CD1c-positive myeloid dendritic cell (primary cell): ENCODE measurements around the gene PLPPR1.
"Not testable (repeated sequence)": the region's sequence is repeated elsewhere in the genome, so short reads cannot be mapped to it uniquely, and the experiment has no call there.

Source experiments
- DNase-seq: peaks from one replicate; pipeline ENCODE4 v3.0.0-alpha.2; 2016; ENCODE audit errors: extremely low spot score

The PLPPR1 gene

GRCh38 chr9:101291043-101291442 lies 262.5 kb downstream of the PLPPR1 start:
- DNase-seq, result not testable (repeated sequence)

- DNase-seq, result no peak
Observed at GRCh38 chr9:101299901-101300300, 271.4 kb downstream of the PLPPR1 start.

DNA sequence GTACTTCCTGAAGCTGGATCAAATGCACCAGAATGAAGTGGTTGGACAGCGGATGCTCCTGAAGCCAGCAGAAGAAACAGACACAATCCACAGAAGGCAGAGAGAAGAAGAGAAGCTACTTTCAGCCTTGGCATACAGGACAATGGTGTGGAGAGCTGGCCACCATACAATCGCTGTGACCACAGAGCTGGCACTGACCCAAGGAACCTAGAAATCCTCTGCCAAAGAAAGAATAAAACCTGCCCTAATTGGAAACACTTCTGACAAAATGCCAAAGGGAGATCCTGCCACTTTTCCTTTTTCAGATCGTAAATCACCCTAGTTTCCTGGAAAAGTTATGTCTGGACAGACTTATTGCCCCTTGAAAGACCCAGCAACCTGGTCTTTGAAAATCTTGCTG lies 278.5 kb downstream of the PLPPR1 start:
- DNase-seq, result no peak

DNA sequence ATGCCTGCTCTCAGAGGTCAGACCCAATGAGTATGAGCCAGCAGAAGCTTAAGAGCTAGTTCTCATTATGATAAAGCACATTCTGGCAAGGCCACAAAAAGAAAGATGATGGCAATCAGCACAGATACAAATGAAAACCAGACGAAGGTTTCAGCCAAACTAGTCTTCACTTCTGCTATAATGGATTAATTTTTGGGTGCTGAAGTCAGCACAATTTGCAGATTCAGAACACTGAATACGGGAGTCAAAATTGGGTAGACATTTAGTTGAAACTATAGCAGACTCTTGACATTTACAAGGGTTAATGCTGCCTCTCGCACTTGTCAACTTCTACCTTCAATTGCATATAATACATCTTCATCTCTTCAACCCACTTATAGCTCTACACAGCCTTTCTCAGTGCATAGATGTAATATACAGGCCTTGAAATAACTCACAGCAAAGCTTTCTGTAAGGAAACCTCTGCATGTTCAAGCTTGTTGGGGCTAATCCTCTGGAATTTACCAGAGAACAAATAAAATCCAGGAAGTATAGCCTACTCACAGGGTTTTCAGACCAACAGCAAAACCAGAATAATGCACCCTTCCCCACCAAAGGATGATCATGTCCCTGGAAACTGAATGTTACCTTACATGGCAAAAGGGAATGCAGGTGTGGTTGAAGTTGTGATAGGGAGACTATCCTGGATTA lies 279.1 kb downstream of the PLPPR1 start:
- DNase-seq, result no peak

GRCh38 chr9:101309139-101309538 lies 280.6 kb downstream of the PLPPR1 start:
- DNase-seq, result no peak

GRCh38 chr9:101311191-101311590 lies 282.7 kb downstream of the PLPPR1 start:
- DNase-seq, result no peak

- peak; percentile 73 for DNase-seq
Observed at GRCh38 chr9:101311758-101312420, 283.4 kb downstream of the PLPPR1 start.

DNA sequence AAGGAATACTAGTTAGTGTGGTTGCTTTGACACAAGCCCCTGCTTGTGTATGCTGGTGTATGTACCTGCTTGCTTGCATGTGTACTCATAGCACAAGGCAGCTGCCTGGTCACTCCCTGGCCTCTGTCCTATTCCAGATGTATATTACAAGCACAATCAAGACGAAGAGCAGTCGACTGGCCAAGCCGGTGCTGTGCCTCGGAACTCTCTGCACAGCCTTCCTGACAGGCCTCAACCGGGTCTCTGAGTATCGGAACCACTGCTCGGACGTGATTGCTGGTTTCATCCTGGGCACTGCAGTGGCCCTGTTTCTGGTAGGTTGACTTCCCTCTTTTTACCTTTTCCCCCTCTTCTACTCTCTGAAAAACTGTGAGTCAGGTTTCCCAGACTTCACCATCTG lies 284.1 kb downstream of the PLPPR1 start:
- no peak for DNase-seq

DNA sequence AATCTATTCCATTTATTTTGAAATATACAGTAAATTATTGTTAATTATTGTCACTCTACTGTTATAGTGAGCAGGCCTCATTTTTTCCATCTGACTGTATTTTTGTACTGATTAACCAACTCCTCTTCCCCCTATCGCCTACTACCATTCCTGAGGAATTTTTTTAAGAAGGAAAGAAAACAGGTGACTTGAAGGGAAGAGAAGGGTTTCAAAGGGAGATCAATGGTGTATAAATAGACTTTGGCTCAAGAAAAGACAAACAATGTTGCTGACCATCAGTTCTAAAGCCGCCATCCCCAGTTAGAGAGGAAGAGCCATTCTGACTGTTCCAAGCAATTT lies 286.6 kb downstream of the PLPPR1 start:
- no peak for DNase-seq

GRCh38 chr9:101317735-101318134 lies 289.2 kb downstream of the PLPPR1 start:
- DNase-seq, result no peak

DNA sequence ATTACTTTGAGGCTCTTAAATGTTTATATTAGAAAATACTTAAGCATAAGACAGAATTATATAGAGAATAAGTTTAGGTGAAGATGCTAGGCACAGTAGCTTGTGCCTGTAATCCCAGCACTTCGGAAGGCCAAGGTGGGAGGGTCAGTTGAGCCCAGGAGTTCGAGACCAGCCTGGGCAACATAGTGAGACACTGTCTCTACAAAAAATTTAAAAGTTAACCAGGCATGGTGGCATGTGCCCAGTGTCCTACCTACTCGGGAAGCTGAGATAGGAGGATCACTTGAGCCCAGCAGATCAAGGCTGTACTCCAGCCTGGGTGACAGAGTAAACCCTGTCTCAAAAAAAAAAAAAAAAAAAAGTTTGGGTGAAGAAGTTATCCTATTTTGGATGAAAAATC lies 294.6 kb downstream of the PLPPR1 start:
- DNase-seq, result no peak

- DNase-seq, result no peak
Observed at GRCh38 chr9:101324245-101324804, 295.8 kb downstream of the PLPPR1 start.

DNA sequence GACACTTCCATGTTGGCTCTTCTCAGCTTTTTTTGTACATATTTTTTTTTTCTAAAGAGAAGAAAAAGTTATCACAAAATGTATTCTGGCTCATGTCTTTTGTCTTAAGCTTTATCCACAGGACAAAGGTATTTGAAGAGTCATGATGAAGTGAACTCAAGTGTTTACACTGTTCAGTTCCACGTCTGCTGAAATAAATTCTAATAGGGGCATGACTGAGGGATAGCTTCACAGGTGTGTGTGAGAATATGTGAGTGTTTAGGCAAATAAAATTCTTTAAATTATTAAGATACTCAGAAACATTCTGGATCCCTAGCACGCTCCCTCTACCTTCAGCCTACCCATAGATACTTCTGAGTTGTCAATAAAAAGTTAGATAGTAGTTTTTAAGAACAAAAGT lies 296.5 kb downstream of the PLPPR1 start:
- DNase-seq, result no peak

GRCh38 chr9:101326035-101326434 lies 297.5 kb downstream of the PLPPR1 start:
- no peak for DNase-seq

DNA sequence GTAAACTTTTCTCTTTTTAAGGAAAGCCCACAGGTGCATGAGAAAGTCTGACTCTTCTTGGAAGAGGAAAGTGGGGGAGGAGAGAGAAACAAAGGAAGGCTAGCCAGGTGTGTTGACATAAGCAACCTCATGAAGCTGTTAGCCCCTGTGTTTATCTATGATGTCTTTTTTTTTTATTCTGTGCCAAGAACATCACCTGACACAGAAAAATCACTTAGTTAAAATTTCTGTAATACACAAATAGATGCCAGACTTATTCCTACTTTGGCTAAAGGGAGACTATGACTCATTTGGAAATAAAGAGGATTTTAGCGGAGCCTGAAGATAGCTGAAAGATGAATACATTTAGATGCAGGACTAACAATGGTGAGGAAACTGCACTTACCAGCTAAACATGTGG lies 298.0 kb downstream of the PLPPR1 start:
- DNase-seq, result no peak

DNA sequence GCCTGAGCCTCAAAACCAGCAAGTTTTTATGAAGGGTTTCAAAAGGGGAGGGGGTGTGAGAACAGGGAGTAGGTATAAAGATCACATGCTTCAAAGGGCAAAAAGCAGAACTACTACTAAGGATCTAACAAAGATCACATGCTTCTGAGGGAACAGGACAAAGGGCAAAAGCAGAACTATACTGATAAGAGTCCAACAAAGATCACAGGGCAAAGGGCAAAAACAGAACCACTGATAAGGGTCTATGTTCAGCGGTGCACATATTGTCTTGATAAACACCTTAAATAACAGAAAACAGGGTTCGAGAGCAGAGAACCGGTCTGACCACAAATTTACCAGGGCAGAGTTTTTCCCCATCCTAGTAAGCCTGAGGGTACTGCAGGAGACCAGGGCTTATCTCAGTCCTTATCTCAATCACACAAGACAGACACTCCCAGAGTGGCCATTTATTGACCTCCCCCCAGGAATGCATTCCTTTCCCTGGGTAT lies 298.9 kb downstream of the PLPPR1 start:
- DNase-seq, result not testable (repeated sequence)

- DNase-seq, result no peak
Observed at GRCh38 chr9:101332362-101332761, 303.8 kb downstream of the PLPPR1 start.

GRCh38 chr9:101333490-101333889 lies 305.0 kb downstream of the PLPPR1 start:
- DNase-seq, result no peak

GRCh38 chr9:101333926-101334702 lies 305.6 kb downstream of the PLPPR1 start:
- DNase-seq, result no peak

GRCh38 chr9:101336091-101336490 lies 307.6 kb downstream of the PLPPR1 start:
- DNase-seq, result no peak

- no peak for DNase-seq
Observed at GRCh38 chr9:101337237-101337636, 308.7 kb downstream of the PLPPR1 start.

DNA sequence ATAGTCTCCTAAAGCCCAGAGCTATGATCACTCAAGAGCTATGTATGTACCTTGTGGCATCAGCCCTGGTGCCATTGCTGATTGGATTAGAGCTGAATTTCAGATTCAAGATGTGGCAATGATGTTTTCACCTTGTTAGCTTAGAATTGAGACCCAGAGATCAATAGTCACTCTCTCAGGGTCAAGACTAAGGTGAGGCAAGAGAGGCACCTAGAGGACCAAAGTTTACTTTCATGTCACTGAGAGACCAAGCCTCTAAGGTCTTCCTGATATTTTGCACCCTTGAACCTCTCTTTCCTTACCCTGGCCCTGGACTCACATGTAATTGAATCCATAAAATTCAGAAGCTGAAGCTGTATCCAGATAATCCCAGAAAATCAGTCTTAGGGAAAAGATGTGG lies 313.4 kb downstream of the PLPPR1 start:
- DNase-seq, result no peak
